Ishikawa (cell line): Measurements from ENCODE around the gene USP30.

ENCODE experiments used
- EP300 ChIP-seq: IDR thresholded peaks from 2 replicates; pipeline ENCODE4 v1.6.1; 2012; ENCODE audit warnings: borderline replicate concordance
- FOXM1 ChIP-seq: IDR thresholded peaks from 2 replicates; pipeline ENCODE4 v1.6.1; 2012; ENCODE audit warnings: low read depth, borderline replicate concordance

- TF ChIP-seq EP300 (no peak), FOXM1 (no peak)
Measured at GRCh38 chr12:109116611-109116949, 64.2 kb downstream of the USP30 start.
